NCI-H187 (cell line): Measurements from ENCODE around the gene VPS54.
"Not testable (repeated sequence)": the region's sequence is repeated elsewhere in the genome, so short reads cannot be mapped to it uniquely, and the experiment has no call there.

Experiments used
- DNase-seq, 2 experiments: peaks; one replicate each; lab custom pipeline; 2025; lab: John Stamatoyannopoulos, UW

VPS54 gene

GRCh38 chr2:64023485-64024258 is 4.4 kb upstream of the VPS54 start:
- no peak for DNase-seq

GRCh38 chr2:64021578-64021977 is 2.4 kb upstream of the VPS54 start:
- no peak for DNase-seq

- no peak for DNase-seq
Measured at GRCh38 chr2:64019975-64020528, 824 bp upstream of the VPS54 start.

- DNase-seq = peak in 1 of 2 experiments; percentile 20
Measured at GRCh38 chr2:64018701-64019082, 536 bp downstream of the VPS54 start.

DNA sequence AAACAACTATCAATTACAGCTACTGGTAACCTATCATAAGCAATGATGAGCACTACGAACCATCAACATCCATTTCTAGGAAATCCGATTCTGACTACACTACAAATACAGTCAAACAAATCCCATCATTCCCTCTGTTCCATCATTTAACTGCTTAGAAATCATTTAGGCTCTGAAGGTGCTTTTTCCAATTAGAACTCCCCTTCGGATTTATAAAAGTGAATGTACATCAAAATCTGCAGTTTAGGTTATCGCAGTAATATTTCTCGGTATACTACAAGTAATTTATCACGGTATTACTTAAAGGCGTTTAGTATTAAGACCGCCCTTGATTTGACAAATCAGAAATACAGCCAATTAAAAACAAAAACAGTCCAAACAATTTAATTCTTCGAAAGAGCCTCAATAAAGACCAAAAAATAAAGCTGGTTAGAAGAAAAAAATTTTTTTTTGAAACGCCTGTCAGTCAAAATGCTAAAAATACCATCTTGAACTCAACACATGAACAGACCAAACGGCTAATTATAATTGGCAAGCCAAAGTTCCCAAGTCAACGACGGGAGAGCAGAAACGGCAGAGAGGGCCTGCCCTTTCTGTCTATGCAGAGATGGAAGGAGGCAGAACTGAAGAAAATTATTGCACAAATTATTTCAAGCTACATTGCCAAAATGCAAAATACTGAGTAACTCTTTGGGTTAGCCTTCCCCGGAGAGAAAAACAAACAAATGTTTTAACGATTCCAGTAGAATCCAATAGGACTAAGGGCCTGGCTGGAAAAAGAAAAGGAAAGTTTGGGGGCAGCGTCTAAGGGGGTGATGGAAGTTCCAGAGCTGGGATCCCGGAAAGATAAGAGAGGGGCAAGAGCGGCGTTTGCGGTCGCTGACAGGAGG is 1.2 kb downstream of the VPS54 start:
- DNase-seq = peak in 1 of 2 experiments; percentile 57

GRCh38 chr2:64015898-64016297 is 3.3 kb downstream of the VPS54 start:
- DNase-seq = no peak

GRCh38 chr2:64015391-64015790 is 3.8 kb downstream of the VPS54 start:
- DNase-seq = no peak

DNA sequence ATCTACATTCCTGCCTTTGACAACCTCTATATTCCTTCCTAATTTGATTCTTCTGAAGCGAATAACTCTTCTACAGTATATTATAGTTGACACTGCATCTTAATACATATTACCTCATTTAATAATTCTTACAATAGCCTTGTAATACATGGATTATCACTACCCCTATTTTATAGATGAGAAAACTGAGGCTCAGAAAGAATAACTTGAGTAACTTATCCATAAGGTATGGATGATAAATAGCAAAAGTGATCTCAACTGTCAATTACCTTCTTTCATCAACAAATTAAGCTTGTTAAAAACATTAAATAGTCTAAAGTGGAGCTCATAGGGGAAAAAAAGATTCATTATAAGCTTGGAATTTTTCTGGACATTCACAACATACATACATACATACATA is 4.6 kb downstream of the VPS54 start:
- DNase-seq = no peak

DNA sequence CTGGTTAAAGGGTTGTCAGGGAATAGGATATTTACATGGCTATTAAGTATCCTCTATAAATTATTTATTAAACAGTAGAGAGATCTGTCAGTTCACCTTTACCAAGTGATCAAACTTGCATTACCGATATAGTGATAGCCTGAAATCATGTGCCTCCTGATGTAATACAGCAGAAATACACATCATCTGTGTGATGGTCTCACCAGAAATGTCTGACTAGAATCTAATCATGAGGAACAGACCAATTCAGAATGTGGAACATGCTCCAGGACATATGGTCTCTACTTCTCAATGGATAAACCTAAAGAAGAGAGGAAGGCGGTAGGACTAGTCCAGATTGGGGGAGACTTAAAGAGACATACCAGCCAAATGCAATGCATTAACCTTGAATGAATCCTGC is 6.2 kb downstream of the VPS54 start:
- DNase-seq = no peak

DNA sequence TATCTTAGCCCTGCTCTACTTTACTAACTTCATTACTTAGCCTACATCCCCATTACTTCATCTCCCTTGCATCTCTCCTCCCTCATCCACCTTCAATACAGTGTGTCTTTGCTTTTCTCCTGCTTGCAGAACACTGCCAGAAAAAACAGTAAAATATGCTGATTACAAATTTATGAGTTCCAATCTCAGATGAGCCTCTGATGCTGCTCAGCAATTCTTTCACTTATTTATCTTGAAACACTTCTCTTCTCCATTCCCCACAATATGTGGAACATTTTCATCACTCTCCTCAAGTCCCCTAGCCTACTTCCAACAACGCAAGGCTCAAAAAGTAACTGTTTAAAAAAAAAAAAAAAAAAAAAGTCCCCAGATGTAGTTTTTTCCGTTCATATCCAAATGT is 7.1 kb downstream of the VPS54 start:
- DNase-seq = no peak

GRCh38 chr2:64008434-64009009 is 10.7 kb downstream of the VPS54 start:
- DNase-seq = no peak

- DNase-seq = no peak
Measured at GRCh38 chr2:64007924-64008323, 11.3 kb downstream of the VPS54 start.

DNA sequence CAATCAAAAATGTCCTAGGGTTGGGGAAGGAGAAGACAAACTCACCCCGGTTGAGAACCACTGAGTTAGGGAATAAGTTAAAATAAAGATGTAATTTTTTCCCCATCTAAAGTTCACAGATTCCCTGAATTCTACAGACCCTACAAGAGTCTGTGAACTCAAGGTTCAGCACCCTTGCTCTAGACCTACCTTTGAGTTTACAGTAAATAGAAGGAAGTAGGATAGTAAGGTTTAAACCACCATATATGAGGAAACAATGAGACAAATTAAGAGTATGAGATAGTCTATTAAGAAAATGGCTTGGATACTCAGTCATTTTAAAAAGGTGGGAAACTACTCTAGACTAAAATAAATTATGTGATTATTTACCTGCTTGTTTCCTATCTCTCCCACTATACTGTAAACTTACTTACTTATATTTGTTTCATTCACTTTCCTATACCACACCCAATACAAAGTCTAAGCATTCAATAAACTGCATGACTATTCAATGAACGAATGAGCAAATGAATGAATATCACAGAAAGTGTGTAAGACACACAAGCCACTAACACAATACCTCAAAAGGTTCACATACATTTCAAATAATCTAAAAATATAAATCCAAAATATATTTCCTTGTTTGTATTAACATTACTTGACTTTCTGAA is 13.4 kb downstream of the VPS54 start:
- no peak for DNase-seq

- DNase-seq = no peak
Measured at GRCh38 chr2:64003239-64003638, 16.0 kb downstream of the VPS54 start.

DNA sequence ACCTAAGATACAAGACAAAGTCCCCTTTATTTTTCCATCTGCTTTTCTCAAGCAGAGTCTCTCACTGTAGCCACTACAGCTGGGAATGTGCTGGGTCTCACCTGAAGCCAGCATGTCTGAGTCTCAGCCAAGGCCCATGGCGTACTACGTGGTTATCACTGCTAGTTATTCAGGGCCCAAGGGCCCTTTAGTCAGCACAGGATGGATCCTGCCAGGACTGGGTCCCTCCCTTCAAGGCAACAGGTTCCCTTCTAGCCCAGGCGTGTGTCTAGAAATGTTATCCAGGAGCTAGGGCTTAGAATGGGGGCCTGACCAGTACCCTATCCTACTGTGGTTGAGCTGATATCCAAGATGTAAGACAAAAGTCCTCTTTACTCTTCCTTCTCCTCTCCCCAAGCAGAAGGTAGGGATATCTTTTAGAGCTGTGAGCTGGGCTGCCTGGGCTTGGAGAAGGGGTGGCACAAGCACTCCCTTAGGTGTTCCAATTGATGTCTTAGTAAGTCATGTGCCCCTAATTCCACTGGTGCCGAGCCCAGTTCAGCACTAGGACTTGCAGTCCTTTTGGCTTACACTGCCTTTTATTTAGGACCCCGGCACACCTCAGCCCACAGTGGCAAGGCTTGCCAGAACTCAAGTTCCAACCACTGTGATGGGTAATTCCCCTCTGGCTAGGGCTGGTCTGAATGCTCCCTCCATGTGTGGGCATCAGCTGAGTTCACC is 17.7 kb downstream of the VPS54 start:
- no peak for DNase-seq

DNA sequence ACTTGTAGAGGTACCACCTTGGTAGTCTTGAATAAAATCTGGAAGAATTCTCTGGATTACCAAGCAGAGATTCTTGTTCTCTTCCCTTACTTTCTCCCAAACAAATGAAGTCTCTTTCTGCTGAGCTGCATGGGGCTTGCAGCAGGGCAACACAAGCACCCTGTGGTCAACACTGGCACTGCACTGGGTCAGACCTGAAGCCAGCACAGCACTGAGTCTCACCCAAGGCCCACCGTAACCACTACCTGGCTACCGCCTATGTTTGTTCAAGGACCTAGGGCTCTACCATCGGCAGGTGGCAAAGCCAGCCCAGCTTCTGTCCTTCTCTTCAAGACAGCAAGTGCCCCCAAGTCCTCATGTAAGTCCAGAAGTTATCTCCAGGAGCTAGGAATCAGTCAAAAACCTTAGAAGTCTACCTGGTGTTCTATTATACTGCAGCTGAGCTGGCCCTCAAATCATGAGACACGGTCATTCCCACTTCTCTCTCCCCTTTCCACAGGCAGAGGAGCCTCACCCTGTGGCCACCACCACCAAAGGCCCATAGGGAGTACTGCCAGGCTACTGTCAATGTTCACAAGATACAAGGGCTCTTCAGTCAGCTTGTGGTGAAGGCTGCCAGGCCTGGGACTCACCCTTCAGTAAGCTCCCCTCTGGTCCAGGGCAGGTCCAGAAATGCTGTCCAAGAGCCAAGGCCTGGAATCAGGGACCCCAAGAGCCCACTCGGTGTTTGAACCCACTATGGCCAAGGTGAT is 18.4 kb downstream of the VPS54 start:
- DNase-seq = no peak

DNA sequence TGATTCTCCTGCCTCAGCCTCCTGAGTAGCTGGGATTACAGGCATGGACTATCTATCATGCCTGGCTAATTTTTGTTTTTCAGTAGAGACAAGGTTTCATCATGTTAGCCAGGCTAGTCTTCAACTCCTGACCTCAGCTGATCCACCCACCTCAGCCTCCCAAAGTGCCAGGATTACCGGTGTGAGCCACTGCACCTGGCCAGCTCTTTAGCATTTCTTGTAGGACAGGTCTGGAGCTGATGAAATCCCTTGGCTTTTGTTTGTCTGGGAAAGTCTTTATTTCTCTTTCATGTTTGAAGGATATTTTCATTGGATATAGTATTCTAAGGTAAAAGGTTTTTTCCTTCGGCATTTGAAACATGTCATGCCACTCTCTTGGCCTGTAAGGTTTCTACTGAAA is 20.2 kb downstream of the VPS54 start:
- DNase-seq = no peak

DNA sequence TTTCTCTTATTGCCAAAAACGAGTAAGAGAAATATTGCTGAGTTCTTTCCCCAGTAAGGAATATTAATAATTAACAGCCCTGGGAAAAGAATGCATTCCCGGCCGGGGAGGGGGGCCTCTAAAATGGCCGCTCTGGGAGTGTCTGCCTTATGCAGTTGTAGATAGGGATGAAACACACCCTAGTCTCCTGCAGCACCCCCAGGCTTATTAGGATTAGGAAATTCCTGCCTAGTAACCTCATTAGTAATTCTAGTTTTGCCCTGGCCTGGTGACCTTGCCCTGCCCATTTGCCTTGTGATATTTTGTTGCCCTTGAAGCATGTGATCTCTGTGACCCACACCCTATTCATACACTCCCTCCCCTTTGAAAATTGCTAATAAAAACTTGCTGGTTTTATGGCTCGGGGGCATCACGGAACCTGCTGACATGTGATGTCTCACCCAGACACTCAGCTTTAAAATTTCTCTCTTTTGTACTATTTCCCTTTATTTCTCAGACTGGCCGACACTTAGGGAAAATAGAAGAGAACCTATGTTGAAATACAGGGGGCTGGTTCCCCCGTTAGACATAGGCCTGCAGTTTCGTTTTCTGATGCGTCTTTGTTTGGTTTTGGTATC is 22.5 kb downstream of the VPS54 start:
- not testable (repeated sequence) for DNase-seq

GRCh38 chr2:63994329-63995070 is 24.7 kb downstream of the VPS54 start:
- DNase-seq = not testable (repeated sequence)
